T47D (cell line): Measurements from ENCODE around the gene PKMYT1.

Experiments
- DNase-seq, 2 experiments: peaks; one replicate each; pipeline versions ENCODE4 v3.0.0 to v3.0.0-alpha.2; 2011 to 2012; ENCODE audit warnings: low read depth in 1 of 2, low spot score in 1 of 2
- JUND ChIP-seq: IDR thresholded peaks from 2 replicates; pipeline ENCODE4 v1.6.1; 2012; ENCODE audit warnings: low read depth
- in situ Hi-C: cut with HindIII; loops from 2 replicates; pipeline ENCODE4 v1.10.0; 2016; ENCODE audit warnings: low sequenced_read_pairs, low pct_unique_long_range_greater_than_20kb

PKMYT1 gene

GRCh38 chr16:3013998-3014690, 33.9 kb upstream of the PKMYT1 start:
- no peak for TF ChIP-seq JUND
- no peak for DNase-seq

GRCh38 chr16:3013491-3013951, 33.3 kb upstream of the PKMYT1 start:
- in situ Hi-C loops = no loop called here
- TF ChIP-seq JUND = no peak
- DNase-seq = no peak

More at GRCh38 chr16:3013998-3014690, 33.9 kb upstream of the PKMYT1 start:
- in situ Hi-C loops = no loop called here

DNA sequence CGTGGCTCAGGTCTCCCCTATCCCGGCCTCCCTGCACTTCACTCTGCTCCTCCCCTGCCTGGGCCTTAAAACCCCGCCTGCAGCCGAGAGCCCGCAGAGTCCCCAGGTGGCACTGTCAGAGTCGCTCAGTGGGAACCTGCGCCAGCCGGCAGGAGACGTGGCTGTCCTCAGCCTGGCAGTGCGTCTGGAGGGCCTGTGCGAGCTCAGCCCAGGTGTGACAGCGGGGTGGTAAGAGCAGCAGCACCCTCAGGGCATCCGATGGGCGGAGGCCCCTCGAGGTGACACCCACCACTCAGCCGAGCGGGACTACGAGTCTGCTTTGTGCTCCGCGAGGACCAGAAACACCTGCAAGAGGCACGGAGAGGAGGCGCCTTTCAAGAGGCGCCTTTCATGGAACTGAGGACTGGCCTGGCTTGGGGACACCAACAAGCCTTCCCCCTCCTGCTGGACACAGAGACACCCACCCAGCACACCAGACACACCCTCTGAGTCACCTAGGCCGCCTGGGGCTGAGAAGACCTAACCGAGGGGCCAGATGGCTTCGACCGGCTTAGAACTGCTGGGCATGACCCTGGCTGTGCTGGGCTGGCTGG, 32.7 kb upstream of the PKMYT1 start, which contains the start of gene CLDN9:
Gene CLDN9 (plus strand): TSS at position 96 of the 593 bp plus-strand sequence. CDS start 440 bp downstream, at position 536.
- no peak for TF ChIP-seq JUND
- no peak for DNase-seq
- in situ Hi-C loops = no loop called here

- TF ChIP-seq JUND = no peak
- in situ Hi-C loops = no loop called here
- no peak for DNase-seq
Measured at GRCh38 chr16:3012246-3012645, 32.0 kb upstream of the PKMYT1 start.

DNA sequence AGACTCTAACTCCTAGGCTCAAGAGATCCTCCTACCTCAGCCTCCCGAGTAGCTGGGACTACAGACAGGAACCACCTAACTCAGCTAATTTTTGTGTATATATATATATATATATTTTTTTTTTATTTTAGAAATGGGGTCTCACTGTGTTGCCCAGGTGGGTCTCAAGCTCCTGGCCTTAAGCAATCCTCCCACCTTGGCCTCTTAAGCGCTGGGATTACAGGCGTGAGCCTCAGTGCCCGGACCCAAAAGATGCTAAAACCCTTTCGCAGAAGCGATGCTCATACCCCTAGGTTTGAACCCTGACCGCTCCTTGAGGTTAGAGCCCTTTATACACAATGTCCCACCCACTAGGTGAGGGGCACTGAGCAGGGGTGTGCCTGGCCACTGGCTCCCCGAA, 30.3 kb upstream of the PKMYT1 start:
- no peak for TF ChIP-seq JUND
- DNase-seq = no peak
- in situ Hi-C loops = no loop called here

- DNase-seq = peak; percentile 70 to 80
- TF ChIP-seq JUND = no peak
- in situ Hi-C loops = no loop called here
Measured at GRCh38 chr16:3009568-3010390, 29.5 kb upstream of the PKMYT1 start.

DNA sequence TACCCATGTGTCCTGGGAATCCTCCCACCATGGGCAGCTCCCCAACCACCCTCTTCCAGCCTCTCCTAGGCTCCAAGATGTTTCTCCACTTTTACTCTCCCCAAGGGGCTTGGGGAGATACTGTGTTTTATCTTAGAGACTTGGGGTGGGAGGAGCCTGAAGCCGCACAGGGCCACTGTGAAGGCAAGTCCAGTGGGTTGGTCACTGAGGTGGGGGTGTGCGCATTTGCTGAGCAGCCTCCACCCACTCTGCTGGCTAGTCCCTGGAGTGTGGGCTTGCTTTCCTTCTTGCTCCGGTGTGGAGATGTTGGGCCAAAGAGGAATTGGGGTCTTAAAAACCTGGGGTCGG, 28.4 kb upstream of the PKMYT1 start:
- in situ Hi-C loops = no loop called here
- no peak for DNase-seq
- TF ChIP-seq JUND = no peak

GRCh38 chr16:3007957-3008689, 27.9 kb upstream of the PKMYT1 start:
- no peak for DNase-seq
- TF ChIP-seq JUND = no peak
- in situ Hi-C loops = no loop called here

DNA sequence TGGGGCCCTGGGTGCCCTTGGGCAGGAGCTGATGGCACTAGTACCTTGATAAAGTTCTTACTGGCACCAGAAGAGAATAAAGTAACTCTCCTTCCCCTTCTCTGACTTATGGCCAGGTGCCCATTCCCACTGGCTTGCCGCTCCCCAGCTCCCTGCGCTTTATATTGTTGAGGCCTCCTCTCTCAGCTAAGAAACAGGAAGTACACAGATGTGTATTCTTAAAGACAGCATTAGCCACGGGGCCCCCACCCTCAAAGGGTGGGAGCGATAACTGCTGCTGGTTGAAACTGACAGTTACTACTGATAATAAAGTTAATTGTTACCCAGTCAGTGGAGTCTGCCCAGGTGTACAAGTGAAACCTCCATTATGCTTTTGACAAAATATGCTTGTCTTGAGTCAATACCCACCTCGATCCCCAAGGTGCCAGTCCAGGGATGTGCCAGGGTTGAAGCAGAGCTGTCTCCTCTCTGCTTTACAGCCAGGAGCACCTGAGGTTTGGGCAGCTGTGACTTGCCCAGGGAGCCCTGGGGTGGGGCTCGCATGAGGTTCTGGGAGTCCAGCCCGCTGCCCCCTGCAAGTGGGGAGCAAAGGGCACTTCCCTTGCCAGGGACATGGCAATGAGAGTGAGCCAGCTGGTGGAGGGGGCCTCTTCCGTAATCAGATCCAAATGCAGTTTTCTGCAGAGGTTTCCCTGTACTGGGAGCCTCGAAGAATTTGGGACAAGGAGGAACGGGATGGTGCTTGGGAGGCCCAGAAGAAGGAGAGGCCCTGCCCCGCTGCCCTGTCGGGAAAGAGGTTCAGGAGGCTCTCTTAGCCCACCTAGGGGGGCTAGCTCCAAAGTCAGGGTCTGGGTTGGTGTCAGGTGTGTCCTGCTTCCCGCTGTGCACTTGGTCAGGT, 27.1 kb upstream of the PKMYT1 start:
- in situ Hi-C loops = no loop called here
- no peak for DNase-seq
- no peak for TF ChIP-seq JUND

GRCh38 chr16:3004781-3005284, 24.6 kb upstream of the PKMYT1 start:
- no peak for DNase-seq
- no peak for TF ChIP-seq JUND
- in situ Hi-C loops = no loop called here

DNA sequence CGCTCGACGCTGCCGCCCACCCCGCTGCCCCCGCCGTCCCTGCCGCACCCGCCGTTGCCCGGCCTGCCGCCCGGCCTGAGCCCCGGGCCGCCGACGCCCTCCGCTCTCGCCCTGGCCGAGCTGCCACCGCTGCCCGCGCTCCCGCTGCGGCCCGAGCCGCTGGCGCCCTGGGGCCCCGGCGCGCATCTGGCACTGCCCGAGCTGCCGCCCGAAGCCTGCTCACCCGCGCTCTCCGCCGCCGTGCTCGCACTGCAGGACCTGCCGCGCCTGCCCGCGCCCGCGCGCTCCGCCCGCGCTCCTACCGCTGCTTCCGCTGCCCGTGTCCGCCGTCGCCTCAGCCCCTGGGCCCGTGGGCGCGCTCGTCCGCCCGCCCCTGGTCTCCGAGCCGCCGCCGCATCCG, 24.1 kb upstream of the PKMYT1 start:
- DNase-seq = peak in 1 of 2 experiments; percentile 37
- in situ Hi-C loops = no loop called here
- no peak for TF ChIP-seq JUND
